DOHH2 (cell line): ENCODE data around the gene COL8A2.

ENCODE experiments used
- H3F3A ChIP-seq: fragments of 200-600 bp; sonication (generic), shearing (Covaris generic); 2 replicates; pipeline ENCODE4 v1.6.0; 2016; ENCODE audit warnings: antibody characterized with exemption, mild to moderate bottlenecking; ENCODE audit not compliant: control insufficient read depth, insufficient read depth
- H3K27ac ChIP-seq: fragments of 200-600 bp; sonication (generic); 2 replicates; pipeline ENCODE4 v1.5.1; 2014; ENCODE audit warnings: low read depth, mild to moderate bottlenecking, low read length, moderate library complexity
- H3K27me3 ChIP-seq: fragments of 200-600 bp; sonication (generic); 2 replicates; pipeline ENCODE4 v1.6.1; 2014; ENCODE audit warnings: mild to moderate bottlenecking, low read length, mixed read lengths; ENCODE audit not compliant: control insufficient read depth
- H3K36me3 ChIP-seq: fragments of 200-600 bp; sonication (generic); 2 replicates; pipeline ENCODE4 v1.6.1; 2014; ENCODE audit warnings: mild to moderate bottlenecking, low read length, moderate library complexity, mixed read lengths; ENCODE audit not compliant: control insufficient read depth
- H3K4me1 ChIP-seq: fragments of 200-600 bp; sonication (generic); 2 replicates; pipeline ENCODE4 v1.6.1; 2014; ENCODE audit warnings: mild to moderate bottlenecking, low read length, mixed read lengths; ENCODE audit not compliant: control insufficient read depth
- H3K4me2 ChIP-seq: fragments of 200-600 bp; sonication (generic); 2 replicates; pipeline ENCODE4 v1.6.0; 2014; ENCODE audit warnings: mild to moderate bottlenecking, low read length, moderate library complexity
- H3K4me3 ChIP-seq: fragments of 200-600 bp; sonication (generic); 2 replicates; pipeline ENCODE4 v1.5.1; 2014; ENCODE audit warnings: mild to moderate bottlenecking, low read length, mixed read lengths
- H3K79me2 ChIP-seq: fragments of 200-600 bp; sonication (generic); 2 replicates; pipeline ENCODE4 v1.6.1; 2014; ENCODE audit warnings: mild to moderate bottlenecking, low read length, mixed read lengths; ENCODE audit not compliant: control insufficient read depth
- H3K9me2 ChIP-seq: fragments of 200-600 bp; sonication (generic); replicated peaks from 2 replicates; pipeline ENCODE4 v1.6.1; 2014; ENCODE audit warnings: mild to moderate bottlenecking, low read length, mixed read lengths; ENCODE audit not compliant: control insufficient read depth
- H3K9me3 ChIP-seq: fragments of 200-600 bp; sonication (generic); 2 replicates; pipeline ENCODE4 v1.6.1; 2014; ENCODE audit warnings: antibody characterized with exemption, low read length, mixed read lengths; ENCODE audit not compliant: control insufficient read depth, insufficient read depth
- H4K20me1 ChIP-seq: fragments of 200-600 bp; sonication (generic); 2 replicates; pipeline ENCODE4 v1.6.0; 2014; ENCODE audit warnings: low read depth, mild to moderate bottlenecking, antibody characterized with exemption, low read length, moderate library complexity; ENCODE audit not compliant: control insufficient read depth, insufficient read depth
- EZH2phosphoT487 ChIP-seq: fragments of 200-600 bp; sonication (generic); IDR thresholded peaks from 2 replicates; pipeline ENCODE4 v1.6.1; 2017; ENCODE audit warnings: borderline replicate concordance, mild to moderate bottlenecking, antibody characterized with exemption, low read length, moderate library complexity, mixed read lengths
- TF ChIP-seq, protein P1 (sequence below): fragments of 200-600 bp; sonication (generic); IDR thresholded peaks from one replicate; pipeline ENCODE4 v1.5.1; 2014; ENCODE audit warnings: antibody characterized with exemption, mild to moderate bottlenecking, low read depth, low read length; ENCODE audit not compliant: poor library complexity, severe bottlenecking

COL8A2 gene

DNA sequence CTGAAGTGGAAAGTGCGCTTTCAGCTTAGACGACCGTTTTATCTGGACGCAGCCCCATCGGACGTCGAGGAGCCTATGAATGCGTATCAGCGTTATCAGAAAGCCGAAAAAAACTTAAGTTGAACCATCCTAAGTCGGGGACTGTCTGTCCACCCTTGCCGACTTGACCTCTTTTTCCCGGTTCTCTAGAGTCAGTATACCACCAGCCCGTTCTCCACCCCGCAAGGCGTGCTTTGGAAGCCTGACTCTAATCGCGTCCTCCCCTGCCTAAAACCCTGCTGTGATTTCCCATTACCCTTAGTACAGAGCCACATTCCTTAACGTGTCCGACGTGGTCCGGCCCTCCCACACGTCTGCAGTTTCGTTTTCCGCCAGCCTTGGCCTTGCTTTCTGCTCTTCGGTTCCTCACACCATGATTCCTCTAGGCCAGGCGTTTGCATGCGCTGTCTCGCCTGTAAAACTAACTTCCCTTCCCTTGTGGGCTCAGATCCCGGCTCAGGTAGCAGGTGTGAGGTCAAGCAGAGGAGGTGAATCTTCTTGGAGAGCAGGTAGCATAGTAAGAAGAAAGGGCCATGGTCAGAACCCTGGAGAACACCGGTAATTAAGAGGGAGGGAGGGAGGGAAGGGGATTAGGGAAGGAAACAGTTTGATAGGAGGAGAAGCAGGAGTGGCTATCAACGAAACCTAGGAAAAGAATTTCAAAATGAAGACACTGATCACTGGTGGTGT lies 35.5 kb downstream of the COL8A2 start:
- peaks cover 6% of the 10 kb centered on the region for H3K27me3 ChIP-seq
- H3K4me3 ChIP-seq = peak overlapping the region; percentile 92
- no peaks in the 10 kb centered on the region for H4K20me1 ChIP-seq
- H3K36me3 ChIP-seq = peaks cover 44% of the 10 kb centered on the region
- H3K4me1 ChIP-seq = peaks cover 15% of the 10 kb centered on the region
- peak overlapping the region; percentile 79 for H3K4me2 ChIP-seq
- no peaks in the 10 kb centered on the region for H3K9me3 ChIP-seq
- no peaks in the 10 kb centered on the region for H3K9me2 ChIP-seq
- no peak overlapping the region for H3K27ac ChIP-seq
- no peak for TF ChIP-seq EZH2phosphoT487
- TF ChIP-seq, protein P1, sequence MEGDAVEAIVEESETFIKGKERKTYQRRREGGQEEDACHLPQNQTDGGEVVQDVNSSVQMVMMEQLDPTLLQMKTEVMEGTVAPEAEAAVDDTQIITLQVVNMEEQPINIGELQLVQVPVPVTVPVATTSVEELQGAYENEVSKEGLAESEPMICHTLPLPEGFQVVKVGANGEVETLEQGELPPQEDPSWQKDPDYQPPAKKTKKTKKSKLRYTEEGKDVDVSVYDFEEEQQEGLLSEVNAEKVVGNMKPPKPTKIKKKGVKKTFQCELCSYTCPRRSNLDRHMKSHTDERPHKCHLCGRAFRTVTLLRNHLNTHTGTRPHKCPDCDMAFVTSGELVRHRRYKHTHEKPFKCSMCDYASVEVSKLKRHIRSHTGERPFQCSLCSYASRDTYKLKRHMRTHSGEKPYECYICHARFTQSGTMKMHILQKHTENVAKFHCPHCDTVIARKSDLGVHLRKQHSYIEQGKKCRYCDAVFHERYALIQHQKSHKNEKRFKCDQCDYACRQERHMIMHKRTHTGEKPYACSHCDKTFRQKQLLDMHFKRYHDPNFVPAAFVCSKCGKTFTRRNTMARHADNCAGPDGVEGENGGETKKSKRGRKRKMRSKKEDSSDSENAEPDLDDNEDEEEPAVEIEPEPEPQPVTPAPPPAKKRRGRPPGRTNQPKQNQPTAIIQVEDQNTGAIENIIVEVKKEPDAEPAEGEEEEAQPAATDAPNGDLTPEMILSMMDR = no peak
- H3F3A ChIP-seq = no peaks in the 10 kb centered on the region
- peaks cover 26% of the 10 kb centered on the region for H3K79me2 ChIP-seq

- Histone ChIP-seq H3K27ac (no peak within 1 kb of the TSS), H3K9me2 (no peaks in the 10 kb centered on the region)
These were observed 36.2 kb downstream of the COL8A2 start, which contains the start of gene ADPRS for GRCh38 chr1:36088577-36089392. Gene ADPRS, plus strand, starts transcription at chr1:36088892. Its CDS starts 13 bp downstream, at chr1:36088905.

GRCh38 chr1:36088265-36088576 lies 36.8 kb downstream of the COL8A2 start:
- Histone ChIP-seq H3K79me2 (peaks cover 26% of the 10 kb centered on the region), H3K9me3 (no peaks in the 10 kb centered on the region), H3K36me3 (peaks cover 31% of the 10 kb centered on the region), H3K27me3 (peaks cover 17% of the 10 kb centered on the region), H3F3A (no peaks in the 10 kb centered on the region), H4K20me1 (no peaks in the 10 kb centered on the region), H3K27ac (no peak overlapping the region), H3K4me3 (peak overlapping the region; percentile 92), H3K4me1 (peaks cover 23% of the 10 kb centered on the region), H3K9me2 (no peaks in the 10 kb centered on the region), H3K4me2 (peak overlapping the region; percentile 79)
- no peak for TF ChIP-seq EZH2phosphoT487
- TF ChIP-seq, protein P1 = no peak

More at GRCh38 chr1:36088577-36089392, 36.2 kb downstream of the COL8A2 start, which contains the start of gene ADPRS:
- Histone ChIP-seq H3F3A (no peaks in the 10 kb centered on the region), H4K20me1 (no peaks in the 10 kb centered on the region), H3K9me3 (no peaks in the 10 kb centered on the region), H3K27me3 (peaks cover 13% of the 10 kb centered on the region), H3K4me3 (peak within 1 kb of the TSS; percentile 92), H3K4me2 (peak within 1 kb of the TSS; percentile 79), H3K36me3 (peaks cover 36% of the 10 kb centered on the region), H3K79me2 (peaks cover 26% of the 10 kb centered on the region), H3K4me1 (peaks cover 23% of the 10 kb centered on the region)
- TF ChIP-seq EZH2phosphoT487 = no peak
- TF ChIP-seq, protein P1 = peak; percentile 97
